Suprapubic skin (tissue), 4 donors: ENCODE data around the gene TAF1D. TPM values are rescaled to one million over a fixed set of nuclear protein-coding genes. Genes with fewer than 3 reads are reported as not detected.
A peak's percentile ranks its signal among the peaks of the same experiment; 100 is the strongest.
"Not testable (repeated sequence)": the region's sequence is repeated elsewhere in the genome, so short reads cannot be mapped to it uniquely, and the experiment has no call there.

Experiments used
- DNase-seq, 2 donors: peaks; one replicate each; pipeline ENCODE4 v3.0.0-alpha.2; 2019; ENCODE audit warnings: low spot score in 2 of 2
- H3K27ac ChIP-seq: fragments of 200-600 bp; sonication (generic); one replicate; pipeline ENCODE4 v1.5.1; 2019
- H3K27me3 ChIP-seq: fragments of 200-600 bp; sonication (generic); one replicate; pipeline ENCODE4 v1.5.1; 2019
- H3K36me3 ChIP-seq: fragments of 200-600 bp; sonication (generic); one replicate; pipeline ENCODE4 v1.5.1; 2019
- H3K4me1 ChIP-seq: fragments of 200-600 bp; sonication (generic); one replicate; pipeline ENCODE4 v1.5.1; 2019
- H3K4me3 ChIP-seq: fragments of 200-600 bp; sonication (generic); one replicate; pipeline ENCODE4 v1.5.1; 2019; ENCODE audit warnings: mild to moderate bottlenecking
- H3K9me3 ChIP-seq: fragments of 200-600 bp; sonication (generic); one replicate; pipeline ENCODE4 v1.5.1; 2019
- EP300 ChIP-seq: sonication (generic); formaldehyde crosslinking; IDR thresholded peaks from one replicate; pipeline ENCODE4 v1.6.1; 2017; ENCODE audit warnings: antibody characterized with exemption
- POLR2A ChIP-seq, 2 donors: fragments of 450-650 bp; IDR thresholded peaks; one replicate each; pipeline ENCODE4 v1.6.1; 2017; ENCODE audit warnings: antibody characterized with exemption in 2 of 2, mild to moderate bottlenecking in 2 of 2, moderate library complexity in 2 of 2
- POLR2AphosphoS5 ChIP-seq, 3 donors: sonication (generic); formaldehyde crosslinking; IDR thresholded peaks; one replicate each; pipeline ENCODE4 v1.6.1; 2017; ENCODE audit warnings: antibody characterized with exemption in 3 of 3
- WGBS: methylation state at CpG from one replicate; pipeline ENCODE4 v1.1.5; 2018; 5-methylcytosine and 5-hydroxymethylcytosine counted together
- total RNA-seq, 4 donors: library from RNA; depleted of rRNA; stranded (reverse); fragments of >200 nt; gene quantifications; one replicate each; pipeline ENCODE4 v1.1.0, GENCODE V29; 2016
- TF ChIP-seq, protein P1 (sequence below), 2 donors: fragments of 200-600 bp in 1 of 2; fragments of 450-650 bp in 1 of 2; sonication (generic) in 1 of 2; IDR thresholded peaks; one replicate each; pipeline ENCODE4 v1.5.1; 2016 to 2019; ENCODE audit warnings: antibody characterized with exemption in 2 of 2, mild to moderate bottlenecking in 1 of 2, moderate library complexity in 1 of 2

TAF1D gene
- total RNA-seq, 4 donors from 2014 or later: 53.5 to 142 (median 81.1) TPM

DNA sequence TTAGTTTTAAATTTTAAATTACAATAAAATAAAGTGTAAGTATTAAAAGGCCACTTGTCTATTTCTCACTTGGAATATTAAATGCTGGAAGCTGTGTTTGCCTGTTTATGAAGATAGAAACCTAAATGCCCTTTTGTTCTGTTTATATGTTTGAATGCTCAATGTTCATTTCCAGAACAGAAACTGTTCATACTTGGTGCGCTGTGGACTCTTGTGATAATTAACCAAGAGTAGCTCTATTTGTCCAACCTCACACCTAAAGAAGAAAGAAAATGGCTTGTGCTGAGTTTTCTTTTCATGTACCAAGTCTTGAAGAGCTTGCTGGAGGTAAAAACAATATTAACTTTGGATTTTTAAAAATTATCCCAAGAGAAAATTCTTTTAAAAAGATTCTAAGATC lies 5.8 kb upstream of the TAF1D start:
- H3K27ac ChIP-seq: no peak overlapping the region
- H3K36me3 ChIP-seq: peaks cover 5% of the 10 kb centered on the region
- H3K9me3 ChIP-seq: no peaks in the 10 kb centered on the region
- TF ChIP-seq EP300 (no peak), POLR2A (IDR thresholded peaks at IDR 0.05) (no peak), POLR2AphosphoS5 (IDR thresholded peaks at IDR 0.05) (no peak)
- TF ChIP-seq, protein P1, sequence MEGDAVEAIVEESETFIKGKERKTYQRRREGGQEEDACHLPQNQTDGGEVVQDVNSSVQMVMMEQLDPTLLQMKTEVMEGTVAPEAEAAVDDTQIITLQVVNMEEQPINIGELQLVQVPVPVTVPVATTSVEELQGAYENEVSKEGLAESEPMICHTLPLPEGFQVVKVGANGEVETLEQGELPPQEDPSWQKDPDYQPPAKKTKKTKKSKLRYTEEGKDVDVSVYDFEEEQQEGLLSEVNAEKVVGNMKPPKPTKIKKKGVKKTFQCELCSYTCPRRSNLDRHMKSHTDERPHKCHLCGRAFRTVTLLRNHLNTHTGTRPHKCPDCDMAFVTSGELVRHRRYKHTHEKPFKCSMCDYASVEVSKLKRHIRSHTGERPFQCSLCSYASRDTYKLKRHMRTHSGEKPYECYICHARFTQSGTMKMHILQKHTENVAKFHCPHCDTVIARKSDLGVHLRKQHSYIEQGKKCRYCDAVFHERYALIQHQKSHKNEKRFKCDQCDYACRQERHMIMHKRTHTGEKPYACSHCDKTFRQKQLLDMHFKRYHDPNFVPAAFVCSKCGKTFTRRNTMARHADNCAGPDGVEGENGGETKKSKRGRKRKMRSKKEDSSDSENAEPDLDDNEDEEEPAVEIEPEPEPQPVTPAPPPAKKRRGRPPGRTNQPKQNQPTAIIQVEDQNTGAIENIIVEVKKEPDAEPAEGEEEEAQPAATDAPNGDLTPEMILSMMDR (IDR thresholded peaks at IDR 0.05): no peak
- 86% methylated on average over 1 of the region's 1 CpG for WGBS
- H3K27me3 ChIP-seq: no peaks in the 10 kb centered on the region
- peaks cover 10% of the 10 kb centered on the region for H3K4me1 ChIP-seq
- no peak for DNase-seq
- no peak overlapping the region for H3K4me3 ChIP-seq

DNA sequence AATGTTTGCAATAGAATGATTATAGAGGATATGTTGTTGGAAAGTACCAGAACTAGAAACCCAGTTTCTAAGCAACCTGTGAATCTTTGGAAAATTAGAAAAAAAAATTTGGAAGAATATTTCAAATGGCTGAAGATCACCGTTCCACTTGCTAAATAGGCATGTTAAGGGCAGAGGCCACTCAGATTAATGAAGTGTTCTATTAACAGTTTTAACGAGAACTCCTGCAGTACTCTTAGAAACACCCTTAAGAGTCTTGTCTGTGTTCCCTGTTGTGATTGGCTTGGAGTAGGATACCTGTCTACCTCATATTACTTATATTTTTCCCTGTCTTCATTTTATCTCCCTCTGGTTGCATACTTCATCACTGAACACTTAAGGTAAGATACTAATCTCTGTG lies 4.8 kb upstream of the TAF1D start:
- no peak overlapping the region for H3K4me3 ChIP-seq
- 83% methylated on average over 2 of the region's 2 CpGs for WGBS
- DNase-seq: no peak

DNA sequence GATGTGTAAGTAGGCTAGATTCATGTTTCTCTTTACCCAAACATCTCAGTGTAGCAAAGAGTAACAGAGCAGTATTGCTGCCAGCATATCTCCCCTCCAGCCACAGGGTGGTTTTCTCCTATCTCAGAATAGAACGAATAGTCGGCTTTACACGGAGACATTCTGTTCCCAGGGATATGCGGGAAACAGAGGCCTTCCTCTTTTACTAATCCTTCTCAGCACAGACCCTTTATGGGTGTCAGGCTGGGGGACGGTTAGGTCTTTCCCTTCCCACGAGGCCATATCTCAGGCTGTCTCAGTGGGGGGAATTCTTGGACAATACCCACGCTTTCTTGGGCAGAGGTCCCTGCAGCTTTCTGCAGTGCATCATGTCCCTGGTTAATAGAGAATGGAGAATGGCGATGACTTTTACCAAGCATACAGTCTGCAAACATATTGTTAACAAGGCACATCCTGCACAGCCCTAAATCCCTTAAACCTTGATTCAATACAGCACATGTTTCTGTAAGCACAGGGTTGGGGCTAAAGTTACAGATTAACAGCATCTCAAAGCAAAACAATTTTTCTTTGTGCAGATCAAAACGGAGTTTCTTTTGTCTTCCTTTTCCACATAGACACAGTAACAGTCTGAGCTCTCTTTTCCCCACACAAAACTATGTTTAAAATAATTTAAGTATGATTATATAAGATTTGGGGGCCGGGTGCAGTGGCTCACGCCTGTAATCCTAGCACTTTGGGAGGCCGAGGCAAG lies 3.9 kb upstream of the TAF1D start:
- 60% methylated on average over 12 of the region's 12 CpGs for WGBS
- not testable (repeated sequence) for H3K36me3 ChIP-seq, DNase-seq, H3K9me3 ChIP-seq, H3K27ac ChIP-seq, H3K4me3 ChIP-seq, H3K27me3 ChIP-seq
- H3K4me1 ChIP-seq: peaks cover 13% of the 10 kb centered on the region

More for the DNA sequence above, 4.8 kb upstream of the TAF1D start:
- H3K27me3 ChIP-seq: no peaks in the 10 kb centered on the region
- TF ChIP-seq EP300 (no peak), POLR2A (IDR thresholded peaks at IDR 0.05) (no peak), POLR2AphosphoS5 (IDR thresholded peaks at IDR 0.05) (no peak)
- TF ChIP-seq, protein P1 (IDR thresholded peaks at IDR 0.05): no peak
- no peaks in the 10 kb centered on the region for H3K9me3 ChIP-seq
- H3K4me1 ChIP-seq: peaks cover 12% of the 10 kb centered on the region
- H3K36me3 ChIP-seq: peaks cover 5% of the 10 kb centered on the region
- H3K27ac ChIP-seq: no peak overlapping the region

DNA sequence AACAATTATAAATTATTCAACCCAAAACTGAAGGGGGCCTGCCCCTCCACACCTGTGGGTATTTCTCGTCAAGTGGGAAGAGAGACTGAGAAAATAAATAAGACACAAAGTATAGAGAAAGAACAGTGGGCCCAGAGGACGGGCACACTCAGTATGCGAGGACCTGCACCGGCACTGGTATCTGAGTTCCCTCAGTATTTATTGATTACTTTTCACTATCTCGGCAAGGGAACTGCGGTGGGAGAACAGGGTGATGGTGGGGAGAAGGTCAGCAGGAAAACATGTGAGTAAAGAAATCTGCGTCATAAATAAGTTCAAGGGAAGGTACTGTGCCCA lies 3.3 kb upstream of the TAF1D start:
- Histone ChIP-seq H3K9me3 (no peaks in the 10 kb centered on the region), H3K27ac (no peak overlapping the region), H3K27me3 (no peaks in the 10 kb centered on the region), H3K4me3 (no peak overlapping the region), H3K4me1 (peaks cover 18% of the 10 kb centered on the region), H3K36me3 (peaks cover 5% of the 10 kb centered on the region)
- WGBS: 78% methylated on average over 7 of the region's 7 CpGs
- TF ChIP-seq POLR2A (IDR thresholded peaks at IDR 0.05) (no peak), EP300 (no peak)
- DNase-seq: no peak

DNA sequence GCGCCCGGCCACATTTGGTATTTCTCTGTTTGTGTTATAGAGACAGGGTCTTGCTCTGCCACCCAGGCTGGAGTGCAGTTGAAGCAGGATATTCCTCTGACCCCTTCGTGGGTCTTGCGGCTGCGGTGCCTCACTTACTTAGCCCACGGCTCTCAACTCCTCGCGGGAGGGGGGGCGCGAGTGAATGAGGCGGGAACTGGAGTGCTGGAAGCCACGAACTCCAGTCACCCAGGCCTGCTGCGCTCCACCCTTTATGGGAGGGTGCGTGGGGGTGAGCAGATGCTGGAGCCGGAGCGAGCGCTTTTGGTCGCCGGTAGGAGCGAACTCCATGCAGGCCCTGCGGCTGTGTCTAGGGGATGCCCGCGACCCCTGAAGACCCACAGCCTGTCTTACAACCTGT lies 2.0 kb upstream of the TAF1D start:
- Histone ChIP-seq H3K27me3 (no peaks in the 10 kb centered on the region), H3K27ac (no peak overlapping the region), H3K9me3 (no peaks in the 10 kb centered on the region), H3K36me3 (peaks cover 6% of the 10 kb centered on the region), H3K4me1 (peaks cover 31% of the 10 kb centered on the region), H3K4me3 (no peak overlapping the region)
- no peak for DNase-seq
- 92% methylated on average over 23 of the region's 23 CpGs for WGBS
- TF ChIP-seq POLR2AphosphoS5 (IDR thresholded peaks at IDR 0.05) (no peak), POLR2A (IDR thresholded peaks at IDR 0.05) (no peak)
- TF ChIP-seq, protein P1 (IDR thresholded peaks at IDR 0.05): no peak

GRCh38 chr11:93741882-93742226 lies 559 bp upstream of the TAF1D start:
- TF ChIP-seq EP300: no peak
- TF ChIP-seq, protein P1 (IDR thresholded peaks at IDR 0.05): no peak
- no peak for TF ChIP-seq POLR2A (IDR thresholded peaks at IDR 0.05)
- TF ChIP-seq POLR2AphosphoS5 (IDR thresholded peaks at IDR 0.05): no peak
- Histone ChIP-seq H3K9me3 (no peaks in the 10 kb centered on the region), H3K27ac (peak overlapping the region; percentile 98), H3K27me3 (no peaks in the 10 kb centered on the region), H3K4me1 (peaks cover 46% of the 10 kb centered on the region), H3K36me3 (peaks cover 20% of the 10 kb centered on the region), H3K4me3 (peak overlapping the region; percentile 87)
- no peak for DNase-seq
- 1% methylated on average over 8 of the region's 8 CpGs for WGBS
